HG03469 (cell line): Measurements from ENCODE around the gene CNIH2.
A peak's percentile ranks its signal among the peaks of the same experiment; 100 is the strongest.

Source experiments
- ATAC-seq: cut with Tn5 transposase; IDR thresholded peaks from one replicate; pipeline ENCODE4 v1.9.1; 2021; ENCODE audit warnings: mild to moderate bottlenecking, moderate library complexity, moderate number of reproducible peaks; ENCODE audit not compliant: unreplicated experiment

The CNIH2 gene

GRCh38 chr11:66259225-66259624, 18.8 kb upstream of the CNIH2 start:
- ATAC-seq: no peak

- no peak for ATAC-seq
Observed at GRCh38 chr11:66259956-66260355, 18.0 kb upstream of the CNIH2 start.

- ATAC-seq: no peak
Observed at GRCh38 chr11:66261578-66261977, 16.4 kb upstream of the CNIH2 start.

GRCh38 chr11:66262191-66262590, 15.8 kb upstream of the CNIH2 start:
- ATAC-seq: no peak

GRCh38 chr11:66262696-66263095, 15.3 kb upstream of the CNIH2 start:
- no peak for ATAC-seq

- no peak for ATAC-seq
Observed at GRCh38 chr11:66263231-66263630, 14.7 kb upstream of the CNIH2 start.

GRCh38 chr11:66263785-66264184, 14.2 kb upstream of the CNIH2 start:
- no peak for ATAC-seq

- ATAC-seq: no peak
Observed at GRCh38 chr11:66264383-66264782, 13.6 kb upstream of the CNIH2 start.

- ATAC-seq: no peak
Observed at GRCh38 chr11:66264914-66265313, 13.1 kb upstream of the CNIH2 start.

- no peak for ATAC-seq
Observed at GRCh38 chr11:66265531-66266377, 12.2 kb upstream of the CNIH2 start.

GRCh38 chr11:66266378-66267038, 11.5 kb upstream of the CNIH2 start:
- ATAC-seq: no peak

- no peak for ATAC-seq
Observed at GRCh38 chr11:66267039-66267378, 11.0 kb upstream of the CNIH2 start.

GRCh38 chr11:66267379-66268243, 10.4 kb upstream of the CNIH2 start:
- peak; percentile 28 for ATAC-seq

GRCh38 chr11:66268244-66268951, 9.6 kb upstream of the CNIH2 start, which contains the start of gene RAB1B:
TSS of gene RAB1B (plus strand) at chr11:66268639. CDS start at chr11:66268680, 41 bp downstream.
- ATAC-seq: peak; percentile 66

- ATAC-seq: no peak
Observed at GRCh38 chr11:66268952-66269905, 8.7 kb upstream of the CNIH2 start.

GRCh38 chr11:66271816-66272215, 6.2 kb upstream of the CNIH2 start:
- no peak for ATAC-seq

GRCh38 chr11:66272596-66272995, 5.4 kb upstream of the CNIH2 start:
- no peak for ATAC-seq

- ATAC-seq: no peak
Observed at GRCh38 chr11:66274219-66274618, 3.8 kb upstream of the CNIH2 start.

- ATAC-seq: no peak
Observed at GRCh38 chr11:66275396-66275795, 2.6 kb upstream of the CNIH2 start.
